Bone marrow (tissue), 2 donors: ENCODE data around the gene KRT74.

Experiments
- DNase-seq, 2 donors: peaks; one replicate each; lab custom pipeline; 2025; lab: John Stamatoyannopoulos, UW

The KRT74 gene

DNA sequence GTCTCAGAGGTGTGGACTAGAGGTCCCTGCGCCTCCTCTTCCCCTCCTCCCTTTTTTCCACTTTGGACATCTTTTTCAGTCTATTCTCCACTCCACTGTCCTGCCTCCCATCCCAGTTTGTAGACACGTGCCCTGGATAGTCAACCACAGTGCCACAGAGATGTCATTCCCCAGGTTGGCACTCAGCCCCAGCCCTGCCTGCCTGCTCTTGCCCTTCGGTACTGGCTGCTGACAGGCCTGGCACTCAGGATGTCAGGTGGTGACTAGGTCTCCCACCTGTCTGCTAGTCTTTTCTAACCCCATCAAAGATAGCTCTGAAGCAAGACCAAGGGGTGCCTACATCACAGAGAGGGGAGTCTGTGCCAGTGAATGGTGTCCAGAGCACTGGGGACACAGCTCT lies 36.5 kb downstream of the KRT74 start:
- no peak for DNase-seq

DNA sequence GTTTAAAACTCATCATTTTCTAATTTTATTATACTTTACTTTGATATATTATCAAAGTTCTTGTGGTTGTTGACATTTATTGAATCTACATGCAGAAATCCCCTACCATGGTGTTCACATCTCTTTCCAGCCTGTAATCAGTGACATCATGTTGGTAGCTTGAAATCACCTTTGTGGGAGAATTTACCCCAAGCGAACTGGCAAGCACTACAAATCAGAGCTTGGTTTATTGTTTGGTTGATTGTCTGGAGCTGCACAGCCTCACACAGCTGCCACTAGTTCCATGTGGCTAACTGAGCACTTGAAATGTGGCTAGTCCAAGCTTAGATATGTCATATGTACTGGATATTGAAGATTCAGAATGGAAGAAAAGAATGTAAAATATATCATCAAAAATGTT lies 38.1 kb downstream of the KRT74 start:
- DNase-seq = no peak

DNA sequence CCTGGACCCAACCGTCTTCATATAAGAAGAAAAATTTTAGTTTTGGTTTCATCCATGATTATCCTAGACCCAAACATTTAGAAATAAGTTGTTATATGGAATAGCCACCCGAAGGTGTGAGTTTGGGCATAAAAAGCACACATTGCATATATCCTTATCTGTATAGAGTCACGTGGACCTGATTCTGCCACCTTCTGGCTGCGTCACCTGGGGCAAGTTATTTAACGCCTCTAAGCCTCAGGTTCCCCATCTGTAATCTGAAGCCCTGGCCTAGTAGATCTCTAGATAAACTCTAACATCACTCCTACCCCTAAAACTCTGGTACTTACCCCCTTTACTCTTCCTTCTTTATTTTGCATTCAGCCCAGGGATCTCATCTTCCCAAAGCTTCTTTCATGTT lies 39.2 kb downstream of the KRT74 start:
- DNase-seq = no peak

DNA sequence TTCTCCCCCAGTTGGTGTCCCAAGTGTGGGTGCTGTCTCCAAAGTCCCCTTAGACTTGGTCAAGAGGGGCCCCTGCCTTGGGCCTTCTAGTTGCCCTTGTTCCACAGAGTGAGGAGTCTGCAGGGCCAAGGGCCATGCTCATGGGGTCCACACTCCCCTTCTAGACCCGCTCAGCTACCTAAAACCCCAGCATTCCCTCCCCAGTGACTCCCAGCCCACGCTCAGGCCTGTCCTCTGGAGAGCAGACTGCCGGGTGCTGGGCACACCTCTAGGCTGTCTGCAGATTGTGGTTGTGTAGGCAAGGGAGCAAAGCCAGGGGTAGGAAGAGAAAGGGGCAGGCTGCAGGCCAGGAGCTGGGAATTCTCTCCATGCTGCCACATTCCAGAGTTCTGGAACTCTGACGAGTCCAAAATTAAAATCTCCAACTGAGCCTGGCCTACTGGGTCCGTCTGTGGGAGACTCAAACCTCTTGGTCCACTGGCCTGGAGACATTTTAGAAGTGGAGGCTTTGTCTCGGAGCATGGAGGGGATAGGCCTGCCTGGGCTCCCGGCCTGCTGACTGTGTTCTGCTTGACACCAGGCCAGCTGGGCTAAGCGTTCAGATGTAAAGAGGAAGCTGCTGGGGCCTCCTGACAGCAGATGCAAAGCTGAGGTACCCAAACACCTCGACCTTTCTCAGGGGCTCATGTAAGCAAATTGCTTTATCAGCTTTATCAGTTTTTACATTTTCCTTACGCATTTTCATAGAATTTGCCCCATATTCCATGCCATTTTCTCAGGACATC lies 39.8 kb downstream of the KRT74 start:
- DNase-seq = no peak

DNA sequence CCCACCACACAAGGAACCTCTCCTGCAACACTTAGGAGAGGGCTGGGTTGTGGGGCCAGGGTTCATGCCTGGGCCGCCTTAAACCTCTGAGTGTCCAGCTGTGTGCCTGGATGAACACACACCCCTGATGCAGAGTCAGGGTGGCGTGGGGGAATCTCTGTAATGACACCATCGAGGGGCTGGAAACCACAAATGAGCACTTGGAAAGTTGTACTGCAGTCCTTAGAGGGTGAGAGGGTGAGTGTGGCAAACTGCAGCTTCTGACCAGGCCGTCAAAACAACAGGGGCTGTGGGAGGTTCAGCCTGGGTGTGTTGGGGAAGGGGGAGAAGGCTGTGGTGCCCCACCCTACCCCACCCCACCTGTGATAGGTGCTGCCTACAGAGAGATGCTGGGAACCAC lies 41.0 kb downstream of the KRT74 start:
- no peak for DNase-seq

DNA sequence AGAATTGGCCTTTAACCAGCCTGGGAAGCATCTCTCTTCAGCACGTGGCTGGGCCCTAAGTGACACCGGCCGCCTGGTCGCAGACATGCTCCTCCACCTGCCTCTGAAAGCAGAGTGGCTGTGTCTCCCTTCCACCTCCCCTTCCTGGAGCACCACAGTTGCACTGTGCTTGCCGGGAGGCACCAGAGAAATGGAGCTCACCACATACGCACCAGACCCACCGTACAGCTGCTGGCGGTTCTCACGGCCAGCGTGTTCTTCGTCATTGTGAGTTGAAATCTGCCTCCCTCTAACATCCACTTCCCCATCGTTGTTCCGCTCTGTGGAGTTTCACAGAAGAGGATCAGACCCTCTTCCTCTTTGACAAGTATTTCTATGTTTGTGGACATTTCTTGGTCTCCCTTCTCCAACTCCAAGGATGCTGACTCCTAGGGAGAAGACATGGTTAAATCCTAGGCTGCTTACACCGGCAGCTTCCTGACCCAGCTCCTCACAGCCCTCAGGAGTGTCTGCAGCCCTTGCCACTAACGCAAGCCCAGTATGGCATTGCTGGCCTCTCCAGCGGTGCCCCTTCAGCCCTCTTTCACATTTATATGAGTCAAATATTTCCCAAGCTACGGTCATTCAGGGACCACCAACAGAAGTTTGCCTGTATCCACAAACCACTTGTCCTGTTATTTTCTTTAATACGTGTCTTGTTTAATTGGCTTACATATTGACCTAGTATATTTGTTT lies 41.9 kb downstream of the KRT74 start:
- DNase-seq = no peak

DNA sequence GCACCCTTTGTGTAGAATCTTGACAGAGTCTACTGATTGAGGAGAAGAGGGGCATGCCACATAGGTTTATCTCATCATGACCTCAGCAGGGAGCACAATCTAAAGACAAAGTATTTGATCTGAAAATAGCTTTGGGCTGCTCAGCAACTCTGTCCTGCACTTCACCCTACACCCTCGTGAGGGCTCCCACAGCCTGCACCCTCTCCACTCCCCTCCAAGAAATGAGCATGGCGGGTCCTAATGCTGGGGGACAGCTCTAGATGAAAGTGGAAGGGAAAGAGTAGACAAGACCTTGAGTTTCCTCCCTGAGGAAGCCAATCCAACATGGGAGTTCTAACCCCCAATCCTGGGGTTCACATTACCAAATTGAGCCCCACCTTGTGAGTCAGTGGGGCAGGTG lies 42.7 kb downstream of the KRT74 start:
- DNase-seq = no peak

DNA sequence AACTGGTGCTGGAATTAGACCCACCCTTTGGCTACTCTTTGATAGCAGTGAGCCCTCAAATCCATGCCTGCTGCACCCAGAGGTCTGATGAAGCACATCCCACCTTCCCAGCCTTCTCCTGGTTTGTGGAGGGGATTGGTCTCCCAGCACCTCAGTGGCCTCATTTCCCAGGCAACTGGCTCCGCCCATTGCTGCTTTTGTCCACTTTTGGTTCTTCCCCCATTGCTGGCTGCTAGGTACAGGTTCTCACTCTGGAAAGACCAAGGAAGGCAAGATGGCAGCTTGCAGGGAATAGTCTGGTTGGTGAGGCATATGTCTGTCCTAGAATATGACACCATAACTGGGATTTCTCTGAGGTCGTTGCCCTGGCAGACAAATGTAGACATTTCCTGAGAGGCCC lies 43.3 kb downstream of the KRT74 start:
- DNase-seq = no peak

DNA sequence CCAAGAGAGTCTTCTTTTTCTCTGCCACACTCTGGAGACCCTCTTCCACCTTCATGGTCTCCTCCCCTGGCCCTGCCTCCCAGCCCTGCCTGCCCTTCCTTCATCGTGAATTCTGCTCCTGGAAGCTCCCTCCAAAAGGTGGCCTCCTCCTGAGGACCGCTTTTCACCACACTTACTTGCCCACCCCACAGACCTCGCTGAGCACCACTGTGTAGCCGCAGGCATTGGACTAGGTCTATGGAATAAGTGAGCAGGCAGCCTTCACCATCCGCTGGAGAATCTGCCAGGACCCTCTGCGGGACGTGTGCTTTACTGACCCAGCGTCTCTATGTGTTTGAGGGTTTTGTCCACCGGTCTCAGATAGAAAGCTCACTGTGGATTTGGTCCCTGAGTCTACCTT lies 43.8 kb downstream of the KRT74 start:
- no peak for DNase-seq

DNA sequence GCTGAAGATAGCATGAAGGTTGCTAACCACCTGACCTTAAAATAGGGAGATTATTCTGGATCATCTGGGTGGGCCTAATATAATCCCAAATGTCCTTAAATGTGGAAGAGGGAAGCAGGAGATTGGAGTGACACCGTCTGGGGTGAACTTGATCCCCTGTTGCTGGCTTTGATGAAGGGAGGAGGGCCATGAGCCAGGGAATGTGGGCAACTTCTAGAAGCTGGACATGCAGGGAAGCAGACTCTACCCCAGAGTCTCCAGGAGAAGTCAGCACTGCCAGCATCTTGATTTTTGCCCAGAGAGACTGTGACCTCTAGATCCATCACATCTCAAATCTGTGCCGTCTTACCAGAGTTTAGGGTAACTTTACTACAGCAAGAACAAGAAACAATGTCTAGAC lies 44.2 kb downstream of the KRT74 start:
- DNase-seq = no peak

DNA sequence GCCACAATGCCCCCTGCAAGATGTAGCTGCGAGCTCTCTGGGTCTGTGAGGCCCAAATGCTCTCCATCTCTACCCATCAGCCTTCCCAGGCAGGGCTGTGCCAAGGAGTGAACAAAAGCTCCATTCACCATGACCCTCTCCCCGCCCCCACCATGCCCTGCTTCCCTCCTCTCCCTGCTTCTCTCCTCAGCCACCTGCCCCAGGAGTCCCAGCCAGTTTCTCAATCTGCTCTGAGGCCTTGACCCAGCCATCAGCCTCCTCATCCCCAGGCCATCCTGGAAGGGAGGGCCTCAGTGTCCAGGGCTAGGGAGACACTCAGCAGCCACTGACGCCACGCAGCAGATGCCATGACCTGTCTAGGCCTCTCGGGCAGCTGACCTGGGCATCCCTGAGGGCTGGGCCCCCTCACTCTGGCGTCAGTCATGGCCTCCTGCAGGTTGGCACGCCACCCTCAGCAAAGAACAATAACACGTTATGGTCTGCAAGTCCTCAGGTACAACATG lies 45.0 kb downstream of the KRT74 start:
- no peak for DNase-seq

DNA sequence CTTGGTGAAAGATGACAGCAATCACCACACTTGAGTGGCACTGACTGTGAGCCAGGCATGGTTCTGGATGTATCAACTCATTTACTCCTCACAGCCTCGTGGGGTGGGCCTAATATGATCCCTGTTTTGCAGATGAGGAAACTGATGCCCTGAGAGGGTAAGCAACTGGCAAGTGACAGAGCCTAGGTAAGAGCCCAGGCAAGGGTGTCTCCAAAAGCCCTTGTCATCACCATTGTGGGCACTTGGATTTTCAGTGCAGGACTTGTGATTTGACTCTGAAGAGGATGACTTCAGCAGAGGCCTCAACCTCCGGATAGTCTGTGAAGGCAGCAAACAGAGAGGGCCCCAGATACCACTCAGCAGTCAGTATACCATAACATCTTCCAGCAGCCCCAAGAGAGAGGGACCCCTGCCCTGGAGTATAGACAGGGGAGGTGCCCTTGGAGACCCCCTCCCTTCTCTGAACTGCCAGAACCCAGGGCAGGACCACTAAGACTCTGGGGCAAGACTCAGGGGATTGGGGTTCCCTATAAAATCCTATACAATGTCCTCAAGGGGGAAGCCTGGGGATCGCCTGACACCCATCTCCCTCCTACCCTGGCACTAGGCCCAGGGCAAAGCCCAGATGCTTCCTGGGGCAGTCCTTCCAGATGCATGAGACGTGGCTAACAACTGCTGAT lies 46.4 kb downstream of the KRT74 start:
- no peak for DNase-seq

DNA sequence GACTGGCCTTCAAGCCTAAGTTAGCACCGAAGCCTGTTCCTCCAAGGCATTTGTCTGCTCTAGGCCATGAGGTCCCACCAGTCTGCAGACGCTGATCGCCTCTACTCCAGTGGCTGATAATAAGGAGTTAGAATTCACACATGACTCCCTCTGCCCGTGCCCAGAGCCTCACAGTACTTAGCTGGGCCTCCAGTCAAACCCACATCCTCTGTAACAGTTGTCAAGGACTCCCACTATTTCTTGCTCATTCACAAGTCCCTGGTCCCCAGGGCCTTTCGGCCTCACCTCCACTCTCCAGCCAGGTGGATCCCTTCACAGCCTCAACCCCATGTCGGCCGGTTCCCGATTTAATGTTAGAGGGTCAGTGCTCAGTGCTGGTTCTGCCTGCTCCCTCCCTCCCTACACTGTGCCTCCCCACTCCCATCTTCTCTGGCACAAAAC lies 47.1 kb downstream of the KRT74 start:
- DNase-seq = no peak

DNA sequence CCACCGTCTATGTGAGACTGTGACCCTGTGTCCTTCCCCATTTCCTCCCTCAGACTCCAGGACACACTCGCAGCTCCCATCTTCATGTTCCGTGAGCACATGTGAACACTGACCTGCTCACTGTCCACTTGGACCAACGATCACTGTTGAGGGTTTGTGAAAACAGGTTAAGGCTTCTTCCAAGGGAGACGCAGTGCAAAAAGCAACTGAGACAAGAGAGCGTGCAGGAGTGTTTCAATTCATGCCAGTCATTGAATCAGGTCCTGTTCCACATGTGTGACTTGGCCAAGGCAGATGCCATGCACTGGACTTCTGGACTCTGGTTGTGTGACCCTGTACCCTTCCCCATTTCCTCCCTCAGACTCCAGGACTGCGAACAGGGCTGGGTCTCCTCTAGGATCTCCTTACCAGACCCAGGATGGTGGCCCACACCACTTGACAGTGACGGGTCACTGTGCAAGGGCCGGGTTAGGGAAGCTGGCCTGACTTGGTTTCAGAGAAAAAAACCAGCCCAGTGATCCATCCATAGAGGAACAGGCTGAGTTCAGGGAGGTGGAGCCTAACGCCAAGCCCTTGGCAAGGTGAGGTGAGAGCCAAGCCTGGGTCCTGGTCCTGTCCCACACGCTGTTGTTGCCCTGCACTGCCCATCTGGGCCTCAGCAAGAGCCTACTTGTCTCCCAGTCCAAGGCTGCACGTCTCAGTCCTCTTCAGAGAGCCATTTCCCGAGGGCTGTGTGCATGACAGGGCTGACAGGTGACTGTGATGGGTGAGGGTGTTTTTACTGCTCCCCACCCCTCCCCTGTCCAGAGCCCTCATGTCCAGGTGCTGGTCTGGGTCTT lies 47.8 kb downstream of the KRT74 start:
- no peak for DNase-seq

DNA sequence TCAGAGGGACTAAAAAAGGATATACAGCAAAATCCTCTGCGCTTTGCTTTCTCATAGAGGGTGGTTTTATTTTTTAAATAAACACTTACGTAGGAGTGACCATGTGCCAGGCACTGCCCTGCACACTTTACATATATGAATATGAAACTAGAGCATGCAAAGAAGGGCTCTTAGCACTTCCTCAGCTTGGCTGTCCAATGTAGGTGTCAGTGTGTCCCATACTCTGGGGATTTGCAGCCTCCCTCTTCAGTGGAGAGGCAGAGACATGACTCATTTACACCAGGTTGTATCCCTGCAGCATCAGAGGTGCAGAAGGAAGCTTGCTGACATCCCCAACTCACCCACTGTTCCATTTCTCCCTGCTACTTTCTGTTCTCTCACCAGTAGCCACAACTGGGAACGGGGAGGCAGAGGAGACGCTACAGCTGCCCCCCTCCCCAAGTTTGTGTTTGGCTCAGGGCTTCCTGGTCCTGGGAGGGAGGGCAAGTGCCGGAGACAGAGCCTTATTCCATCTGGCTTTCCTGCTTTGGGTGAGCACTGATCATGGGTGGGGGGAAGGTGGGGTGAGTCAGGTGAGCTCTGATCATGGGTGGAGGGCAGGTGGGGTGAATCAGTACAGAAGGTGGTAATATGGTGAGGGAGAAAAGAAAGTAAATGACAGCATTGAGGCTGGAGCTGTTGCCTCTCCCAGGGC lies 48.6 kb downstream of the KRT74 start:
- DNase-seq = no peak

DNA sequence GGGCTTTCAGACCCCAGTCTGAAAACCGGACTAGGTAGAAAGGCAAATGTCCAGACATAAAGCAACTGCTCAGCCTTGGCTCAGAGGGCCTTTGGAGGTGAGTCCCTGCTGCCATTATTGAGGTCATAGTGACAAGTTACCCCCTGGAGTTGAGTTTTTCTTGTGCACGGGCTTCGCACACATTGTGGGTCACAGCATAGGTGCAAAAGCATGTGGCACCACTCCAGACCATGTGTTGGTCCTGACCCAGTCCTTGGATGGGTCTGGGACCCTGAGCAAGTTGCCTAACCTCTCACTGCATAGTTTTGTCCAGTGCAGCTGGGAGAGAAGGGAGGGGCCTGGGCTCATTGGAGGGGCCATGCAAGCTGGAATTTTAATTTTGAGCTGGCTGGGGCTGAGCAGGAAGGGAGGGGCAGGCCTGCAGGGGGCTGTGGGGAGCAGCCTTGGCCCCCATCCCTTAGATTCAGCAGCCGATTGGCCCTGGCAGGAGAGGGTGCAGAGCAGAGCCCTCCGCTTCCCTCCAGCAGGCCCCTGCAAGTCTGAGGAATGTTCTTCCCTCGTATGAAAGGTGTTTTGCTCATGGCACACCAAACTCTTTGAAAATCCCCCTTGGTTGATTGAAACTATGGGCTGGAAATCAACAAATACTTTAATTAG lies 49.3 kb downstream of the KRT74 start:
- no peak for DNase-seq

DNA sequence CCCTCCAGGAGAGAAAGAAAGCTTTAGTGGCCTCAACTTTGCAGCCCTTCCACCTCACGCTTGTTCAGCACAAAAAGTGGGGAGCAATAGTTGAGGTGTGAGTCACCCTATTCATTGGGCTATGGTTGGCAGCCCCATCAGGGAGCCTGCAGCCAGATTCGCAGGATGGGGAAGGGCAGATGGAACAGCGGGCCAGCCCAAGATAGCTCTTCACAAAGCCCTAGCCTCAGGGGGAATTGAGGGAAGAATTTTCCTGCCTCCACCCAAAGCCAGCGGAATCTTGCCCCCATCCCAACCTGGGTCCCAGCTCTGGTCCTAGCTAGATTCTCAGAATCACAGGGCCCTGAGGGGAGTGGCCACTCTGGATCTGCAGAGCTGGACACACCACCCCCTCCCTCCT lies 49.8 kb downstream of the KRT74 start:
- no peak for DNase-seq

DNA sequence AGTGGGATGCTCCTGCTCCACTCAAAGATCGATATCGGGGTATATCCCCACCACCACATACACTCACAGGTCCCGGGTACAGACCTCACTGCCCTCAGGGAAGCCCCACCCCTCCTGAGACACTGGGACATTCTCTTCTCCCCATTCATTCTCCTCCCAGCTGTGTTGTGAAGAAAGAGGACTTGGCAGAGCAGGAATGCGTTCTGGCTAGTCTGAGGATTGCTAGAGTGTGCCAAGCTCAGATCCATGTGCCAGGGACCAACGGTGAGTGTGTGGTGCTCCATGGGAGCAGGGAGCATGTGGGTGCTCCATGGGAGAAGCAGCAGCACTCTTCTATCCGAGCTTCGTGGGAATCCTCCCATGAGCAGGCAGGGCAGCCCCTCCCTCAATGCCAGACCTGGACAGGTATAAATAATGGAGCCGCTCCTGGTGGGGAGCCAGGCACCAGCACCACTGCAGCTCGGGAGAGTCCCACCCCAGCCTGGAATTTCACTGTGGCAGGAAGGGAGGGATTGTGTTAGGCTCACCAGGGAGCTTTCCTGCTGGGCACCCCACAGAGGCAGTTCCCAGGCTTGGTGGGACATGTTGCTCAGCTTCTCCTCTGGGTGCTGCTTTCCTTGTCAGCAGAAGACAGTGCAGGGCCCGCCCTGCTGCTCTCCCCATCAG lies 51.2 kb downstream of the KRT74 start:
- no peak for DNase-seq

DNA sequence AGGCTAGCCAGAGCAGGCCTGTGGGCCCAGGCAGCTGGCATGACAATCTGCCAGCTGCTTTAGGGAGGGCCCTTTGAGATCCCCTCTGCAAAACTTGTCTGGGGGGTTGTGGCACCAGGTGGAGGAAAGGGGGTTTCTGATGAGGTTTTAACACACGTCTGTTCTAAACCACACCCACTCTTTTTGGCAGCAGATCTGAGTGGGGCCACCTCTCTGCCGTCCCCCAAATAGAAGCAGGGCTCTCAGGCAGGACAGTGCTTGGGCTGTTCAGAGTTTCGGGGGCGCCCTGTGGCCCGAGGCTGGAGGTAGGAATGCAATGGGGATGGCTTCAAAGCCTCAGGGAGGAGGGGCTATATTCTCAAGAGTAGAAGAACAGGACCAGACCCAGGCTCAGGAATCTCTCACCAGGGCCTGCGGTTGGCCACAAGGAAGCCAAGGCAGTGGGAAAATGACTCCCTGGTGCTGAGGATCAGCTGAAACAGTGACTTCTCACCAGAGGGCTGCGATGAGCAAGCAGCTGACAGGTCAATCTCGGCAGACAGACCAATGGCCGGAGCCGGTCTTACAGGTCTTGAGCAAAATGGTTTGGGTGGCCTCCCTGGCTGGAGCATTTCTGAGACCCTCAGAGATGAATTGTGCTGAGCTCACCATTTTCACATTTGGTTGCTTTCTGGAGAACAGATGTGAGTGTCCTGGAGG lies 51.9 kb downstream of the KRT74 start:
- no peak for DNase-seq

DNA sequence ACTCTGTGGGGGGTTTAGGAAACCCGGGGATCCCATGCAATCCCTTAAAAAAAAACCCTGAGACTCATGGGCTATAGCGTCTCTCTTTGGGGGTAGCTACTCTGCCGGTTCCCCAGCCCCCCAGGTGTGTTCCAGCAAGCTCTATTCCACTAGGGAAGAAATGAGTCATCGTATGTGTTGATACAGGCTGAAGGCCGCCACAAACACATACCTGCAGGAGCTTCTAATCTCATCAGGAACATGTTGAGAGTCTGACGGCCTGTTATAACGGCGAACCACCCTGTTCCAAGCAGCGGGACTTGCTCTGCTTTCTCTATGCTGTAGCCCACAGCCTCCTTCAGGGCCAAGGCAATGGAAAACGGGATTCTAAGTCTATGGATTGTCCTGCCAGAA lies 52.5 kb downstream of the KRT74 start:
- DNase-seq = no peak
